Mammary epithelial cell (primary cell): Measurements from ENCODE around the gene CRYGS.

Experiments
- EZH2 ChIP-seq: IDR thresholded peaks from 2 replicates; pipeline ENCODE4 v1.6.1; 2012; ENCODE audit warnings: low read length, inconsistent platforms, borderline replicate concordance
- TF ChIP-seq, protein P1 (sequence below), 2 donors: IDR thresholded peaks in 1 of 2; conservative IDR thresholded peaks in 1 of 2; 2 replicates each; pipeline ENCODE4 v1.5.1; 2011 to 2012; ENCODE audit warnings: inconsistent platforms in 2 of 2, low read length in 2 of 2, mild to moderate bottlenecking in 2 of 2, control low read depth in 1 of 2, low read depth in 1 of 2; ENCODE audit not compliant: insufficient read depth in 1 of 2; ENCODE audit errors: extremely low read depth in 1 of 2

DNA sequence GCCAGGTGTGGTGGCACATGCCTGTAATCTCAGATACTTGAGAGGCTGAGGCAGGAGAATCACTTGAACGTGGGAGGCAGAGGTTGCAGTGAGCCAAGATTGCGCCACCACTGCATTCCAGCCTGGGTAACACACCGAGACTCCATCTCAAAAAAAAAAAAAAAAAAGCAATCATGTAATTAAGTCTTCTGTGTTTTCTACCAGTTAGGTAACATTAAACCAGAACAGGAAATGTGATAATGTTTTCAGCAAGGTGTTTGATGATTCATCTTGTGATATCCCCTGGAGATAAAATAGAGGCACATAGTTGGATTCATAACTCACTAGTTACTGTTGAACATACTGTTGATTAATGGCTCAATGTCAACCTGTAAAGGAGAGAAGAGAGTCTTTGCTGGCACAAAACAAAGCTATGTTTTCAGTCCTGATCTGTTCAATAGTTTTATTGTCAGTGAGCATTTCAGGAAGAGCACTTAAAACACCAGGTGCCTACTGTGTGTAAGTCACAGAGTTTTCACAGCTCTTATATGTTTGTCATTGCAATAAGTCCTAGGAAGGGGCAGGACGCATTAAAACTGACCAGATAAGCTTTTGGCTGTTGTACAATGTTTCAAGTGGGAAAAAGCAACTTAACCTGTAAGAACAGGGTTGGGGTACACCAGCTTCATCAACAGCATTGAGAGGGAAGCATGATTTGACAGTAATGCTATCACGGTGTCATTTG is 45.8 kb upstream of the CRYGS start:
- TF ChIP-seq, protein P1, sequence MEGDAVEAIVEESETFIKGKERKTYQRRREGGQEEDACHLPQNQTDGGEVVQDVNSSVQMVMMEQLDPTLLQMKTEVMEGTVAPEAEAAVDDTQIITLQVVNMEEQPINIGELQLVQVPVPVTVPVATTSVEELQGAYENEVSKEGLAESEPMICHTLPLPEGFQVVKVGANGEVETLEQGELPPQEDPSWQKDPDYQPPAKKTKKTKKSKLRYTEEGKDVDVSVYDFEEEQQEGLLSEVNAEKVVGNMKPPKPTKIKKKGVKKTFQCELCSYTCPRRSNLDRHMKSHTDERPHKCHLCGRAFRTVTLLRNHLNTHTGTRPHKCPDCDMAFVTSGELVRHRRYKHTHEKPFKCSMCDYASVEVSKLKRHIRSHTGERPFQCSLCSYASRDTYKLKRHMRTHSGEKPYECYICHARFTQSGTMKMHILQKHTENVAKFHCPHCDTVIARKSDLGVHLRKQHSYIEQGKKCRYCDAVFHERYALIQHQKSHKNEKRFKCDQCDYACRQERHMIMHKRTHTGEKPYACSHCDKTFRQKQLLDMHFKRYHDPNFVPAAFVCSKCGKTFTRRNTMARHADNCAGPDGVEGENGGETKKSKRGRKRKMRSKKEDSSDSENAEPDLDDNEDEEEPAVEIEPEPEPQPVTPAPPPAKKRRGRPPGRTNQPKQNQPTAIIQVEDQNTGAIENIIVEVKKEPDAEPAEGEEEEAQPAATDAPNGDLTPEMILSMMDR (conservative IDR thresholded peaks at IDR 0.05 in 1 of 2, IDR thresholded peaks at IDR 0.05 in 1 of 2; ENCODE audit: extremely low read depth in 1 of 2, insufficient read depth in 1 of 2, low read depth in 1 of 2, low read length in 2 of 2), result no peak
- TF ChIP-seq EZH2, result no peak
